ENCODE measurements around the gene SLC6A19.

SLC6A19 gene

DNA sequence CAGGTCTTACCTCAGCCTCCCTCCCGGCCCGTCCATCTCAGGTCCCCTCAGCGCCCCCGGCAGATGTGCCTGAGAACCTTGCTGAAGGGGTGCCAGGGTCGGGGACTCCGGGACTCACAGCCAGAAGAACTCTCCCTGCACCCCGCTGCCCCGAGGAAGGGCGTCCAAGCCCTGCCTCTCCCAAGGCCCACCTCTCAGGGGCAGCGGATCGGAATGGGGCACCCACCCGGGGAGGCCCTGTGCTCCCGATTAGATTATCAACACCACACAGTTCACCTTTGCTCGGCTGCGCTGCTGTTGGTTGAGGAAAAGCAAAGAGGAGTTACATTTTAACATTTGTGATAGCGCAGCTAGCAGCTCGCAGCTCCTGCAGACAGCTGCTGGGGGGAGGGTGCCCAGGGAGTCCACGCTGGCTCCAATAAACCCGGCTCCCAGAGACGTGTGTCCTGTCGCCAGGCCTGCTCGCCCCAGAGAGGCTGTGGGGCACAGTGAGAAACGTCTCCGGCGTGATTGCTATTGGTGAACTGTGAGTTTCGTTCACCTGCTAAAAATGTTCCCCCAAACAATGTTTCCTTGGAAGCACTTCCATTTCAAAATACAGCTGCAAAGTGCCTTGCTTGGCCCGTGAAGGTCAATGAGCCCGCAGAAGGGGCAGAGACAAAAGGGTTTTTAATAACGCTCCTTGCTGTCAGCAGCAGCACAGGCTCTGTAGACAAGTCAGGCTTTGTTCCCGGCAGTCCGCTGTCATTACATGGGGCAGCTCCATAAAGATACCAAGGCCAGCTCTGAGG lies 18.6 kb upstream of the SLC6A19 start:
- POLR2A ChIA-PET = no interaction called here
- no peak for DNase-seq (ENCODE audit: extremely low spot score)
- CTCF ChIA-PET = interaction anchor here (0.8 to 1.0 kb wide), 3 partner anchors 8 to 462 kb away, joined by 3 to 4 read pairs (median 3); no protein-coding TSS in a partner anchor
- TF ChIP-seq CTCF (IDR thresholded peaks at IDR 0.05; ENCODE audit: control extremely low read depth, extremely low read depth, low read depth, missing control alignments) = no peak

GRCh38 chr5:1183424-1184162 lies 17.8 kb upstream of the SLC6A19 start:
- ChIA-PET CTCF (interaction anchor here (0.8 to 1.0 kb wide), 3 partner anchors 9 to 461 kb away, joined by 3 to 4 read pairs (median 3); no protein-coding TSS in a partner anchor), POLR2A (no interaction called here)
- no peak for TF ChIP-seq CTCF (IDR thresholded peaks at IDR 0.05; ENCODE audit: control extremely low read depth, extremely low read depth, low read depth, missing control alignments)

GRCh38 chr5:1184163-1184470 lies 17.3 kb upstream of the SLC6A19 start:
- ChIA-PET POLR2A (no interaction called here), CTCF (interaction anchor here (0.9 to 1.9 kb wide), 2 partner anchors 9 to 15 kb away, joined by 5 read pairs; no protein-coding TSS in a partner anchor)
- DNase-seq (ENCODE audit: extremely low spot score) = no peak
- TF ChIP-seq CTCF (IDR thresholded peaks at IDR 0.05; ENCODE audit: control extremely low read depth, extremely low read depth, low read depth, missing control alignments) = no peak

More at GRCh38 chr5:1183424-1184162, 17.8 kb upstream of the SLC6A19 start:
- no peak for DNase-seq (ENCODE audit: extremely low spot score)

DNA sequence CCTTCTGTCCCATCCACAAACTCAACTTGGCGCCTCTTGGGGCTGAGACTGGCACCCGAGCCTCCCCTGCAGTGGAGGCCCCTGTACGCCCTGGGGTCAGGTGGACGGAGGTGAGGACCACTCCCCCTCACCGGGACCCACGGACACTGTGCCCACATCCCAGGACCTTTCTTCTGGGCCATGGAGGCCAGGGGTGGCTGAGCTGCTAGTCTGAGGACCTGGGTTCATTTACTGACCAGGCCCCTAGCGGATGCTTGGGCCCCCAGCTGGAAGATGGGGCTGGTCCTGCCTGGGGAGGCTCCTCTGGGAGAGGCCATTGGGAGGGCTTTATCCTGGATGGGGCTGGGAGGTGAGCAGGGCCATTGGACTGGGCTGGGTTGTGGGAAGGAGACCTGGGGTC lies 16.9 kb upstream of the SLC6A19 start:
- no peak for DNase-seq (ENCODE audit: extremely low spot score)
- ChIA-PET CTCF (interaction anchor here (0.9 to 1.9 kb wide), 3 partner anchors 9 to 50 kb away, joined by 3 to 5 read pairs (median 5); no protein-coding TSS in a partner anchor), POLR2A (no interaction called here)
- no peak for TF ChIP-seq CTCF (IDR thresholded peaks at IDR 0.05; ENCODE audit: control extremely low read depth, extremely low read depth, low read depth, missing control alignments)

DNA sequence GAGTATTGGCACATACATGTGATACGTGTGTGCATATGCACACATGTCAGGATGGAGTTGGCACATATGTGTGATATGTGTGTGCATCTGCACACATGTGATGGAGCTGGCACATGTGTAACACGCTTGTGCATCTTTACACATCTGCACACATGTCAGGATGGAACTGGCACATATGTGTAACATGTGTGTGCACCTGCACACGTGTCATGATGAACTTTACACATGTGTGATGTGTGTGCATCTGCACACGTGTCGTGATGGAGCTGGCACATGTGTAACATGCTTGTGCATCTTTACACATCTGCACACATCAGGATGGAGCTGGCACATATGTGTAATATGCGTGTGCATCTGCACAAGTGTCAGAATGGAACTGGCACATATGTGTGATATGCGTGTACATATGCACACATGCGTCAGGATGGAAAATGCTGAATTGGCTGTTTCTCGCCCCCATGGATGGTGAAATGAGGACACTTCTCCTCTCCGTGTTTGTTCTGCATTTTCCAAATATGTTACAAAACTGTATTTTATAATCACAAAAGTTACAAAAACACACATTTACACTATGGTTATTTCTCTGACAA lies 16.3 kb upstream of the SLC6A19 start:
- ChIA-PET POLR2A (no interaction called here), CTCF (interaction anchor here (0.9 to 1.9 kb wide), 4 partner anchors 10 to 458 kb away, joined by 3 to 5 read pairs (median 4); no protein-coding TSS in a partner anchor)
- TF ChIP-seq CTCF (IDR thresholded peaks at IDR 0.05; ENCODE audit: control extremely low read depth, extremely low read depth, low read depth, missing control alignments) = no peak
- DNase-seq (ENCODE audit: extremely low spot score) = no peak

DNA sequence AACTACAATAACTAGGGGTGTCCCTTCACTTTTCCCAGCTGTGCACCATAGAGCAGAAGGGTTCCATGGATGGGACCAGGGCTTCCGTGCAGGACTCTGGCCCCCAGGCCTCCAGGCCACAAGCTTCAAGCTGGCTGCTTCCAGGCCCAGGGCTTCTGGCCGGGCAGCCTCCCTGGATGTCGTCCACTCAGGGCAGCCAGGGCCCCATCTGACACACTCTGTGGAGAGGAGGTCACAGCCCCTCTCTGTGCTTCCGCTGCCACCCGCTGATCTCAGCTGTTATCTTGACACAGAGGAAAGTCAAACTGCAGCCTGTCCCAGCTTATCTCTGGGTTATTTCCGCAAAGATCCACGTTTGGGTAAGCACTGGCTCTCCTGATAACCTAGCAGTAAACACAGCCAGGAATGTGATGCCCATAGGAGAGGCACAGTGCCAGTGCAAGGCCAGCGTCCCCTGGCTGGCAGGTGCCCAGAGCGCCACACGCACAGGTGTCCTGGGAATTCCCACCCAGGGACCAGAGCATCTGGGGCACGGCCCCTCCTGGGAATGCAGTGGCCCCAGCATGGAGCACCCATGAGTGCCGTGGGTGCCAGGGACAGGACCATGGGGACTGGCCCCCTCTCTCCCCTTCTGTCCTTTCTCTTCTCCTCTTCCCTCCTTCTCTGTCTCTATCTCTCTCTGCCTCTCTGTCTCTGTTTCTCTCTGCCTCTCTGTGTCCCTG lies 15.6 kb upstream of the SLC6A19 start:
- DNase-seq (ENCODE audit: extremely low spot score) = no peak
- TF ChIP-seq CTCF (IDR thresholded peaks at IDR 0.05; ENCODE audit: control extremely low read depth, extremely low read depth, low read depth, missing control alignments) = no peak
- ChIA-PET CTCF (interaction anchor here (1.2 to 1.9 kb wide), 3 partner anchors 17 to 457 kb away, joined by 3 to 5 read pairs (median 3); no protein-coding TSS in a partner anchor), POLR2A (no interaction called here)
